Calu3 (cell line): ENCODE measurements around the gene TIRAP. TPM values are rescaled to one million over a fixed set of nuclear protein-coding genes. Genes with fewer than 3 reads are reported as not detected.
"Not testable (repeated sequence)": the region's sequence is repeated elsewhere in the genome, so short reads cannot be mapped to it uniquely, and the experiment has no call there.

Experiments
- BruUV-seq: library from RNA; stranded (reverse); fragments of 400-500 nt; replicated peaks from 2 replicates; lab custom pipeline; 2021; lab: Mats Ljungman, UMichigan
- CTCF ChIA-PET: fragments of 300-600 bp; sonication (Branson Sonifier 250); formaldehyde crosslinking; loops from one replicate; lab custom pipeline; 2022; ENCODE audit warnings: antibody characterized with exemption; lab: Charles Lee
- DNase-seq: peaks from one replicate; pipeline ENCODE4 v3.0.0; 2022
- H3K27ac Mint-ChIP-seq: one replicate; pipeline ENCODE4 v1.8.0; 2022; ENCODE audit warnings: mixed read lengths; ENCODE audit not compliant: unreplicated experiment
- H3K27me3 Mint-ChIP-seq: one replicate; pipeline ENCODE4 v1.8.0; 2022; ENCODE audit warnings: mixed read lengths; ENCODE audit not compliant: unreplicated experiment
- H3K36me3 Mint-ChIP-seq: one replicate; pipeline ENCODE4 v1.8.0; 2022; ENCODE audit warnings: mild to moderate bottlenecking, moderate library complexity, mixed read lengths; ENCODE audit not compliant: insufficient read depth, unreplicated experiment
- H3K4me1 Mint-ChIP-seq: one replicate; pipeline ENCODE4 v1.8.0; 2022; ENCODE audit warnings: mild to moderate bottlenecking, low read depth, mixed read lengths; ENCODE audit not compliant: unreplicated experiment
- H3K4me3 Mint-ChIP-seq: one replicate; pipeline ENCODE4 v1.8.0; 2022; ENCODE audit warnings: mild to moderate bottlenecking, low read depth, moderate library complexity, mixed read lengths; ENCODE audit not compliant: unreplicated experiment
- H3K9me3 Mint-ChIP-seq: one replicate; pipeline ENCODE4 v1.8.0; 2022; ENCODE audit warnings: low read depth, mixed read lengths; ENCODE audit not compliant: unreplicated experiment
- intact Hi-C: fragments of 100-400 bp; cut with micrococcal nuclease; formaldehyde crosslinking; loops from one replicate; pipeline ENCODE4 v1.10.0; 2022; ENCODE audit not compliant: unreplicated experiment
- total RNA-seq: library from RNA; stranded (reverse); gene quantifications from 2 replicates; pipeline ENCODE4 v1.2.3, GENCODE V29; 2022
- TF ChIP-seq, protein P1 (sequence below): fragments of 200-600 bp; IDR thresholded peaks from one replicate; pipeline ENCODE4 v1.8.0; 2022; ENCODE audit warnings: antibody characterized with exemption; ENCODE audit not compliant: unreplicated experiment

Gene TIRAP
- total RNA-seq, 1 experiment from 2014 or later, result 8.1 TPM

DNA sequence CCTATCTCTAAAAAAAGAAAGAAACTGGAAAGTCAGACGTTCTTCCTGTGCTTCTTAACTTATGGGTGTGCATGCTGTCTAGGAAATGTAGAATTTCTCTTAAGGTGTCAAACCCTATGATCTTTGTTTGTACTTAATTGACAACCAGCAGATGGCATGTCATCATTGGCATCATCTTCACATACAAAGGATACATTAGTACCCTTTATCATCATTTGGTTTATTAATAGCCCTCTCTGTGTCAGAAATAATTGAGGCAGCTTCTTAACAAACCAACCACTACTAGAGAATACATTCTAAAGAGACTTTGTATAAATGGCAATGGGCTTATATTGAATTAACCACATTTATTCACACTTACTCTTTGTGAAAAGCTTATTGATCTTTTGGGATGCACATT lies 28.1 kb upstream of the TIRAP start:
- no peak for DNase-seq
- Mint-ChIP-seq H3K9me3 (no peaks in the 10 kb centered on the region), H3K4me1 (no peaks in the 10 kb centered on the region), H3K4me3 (no peak overlapping the region), H3K36me3 (peaks cover 14% of the 10 kb centered on the region), H3K27me3 (no peaks in the 10 kb centered on the region), H3K27ac (no peak overlapping the region)
- BruUV-seq, result no TSS peak
- intact Hi-C loops, result no loop called here
- CTCF ChIA-PET, result no interaction called here
- TF ChIP-seq, protein P1, sequence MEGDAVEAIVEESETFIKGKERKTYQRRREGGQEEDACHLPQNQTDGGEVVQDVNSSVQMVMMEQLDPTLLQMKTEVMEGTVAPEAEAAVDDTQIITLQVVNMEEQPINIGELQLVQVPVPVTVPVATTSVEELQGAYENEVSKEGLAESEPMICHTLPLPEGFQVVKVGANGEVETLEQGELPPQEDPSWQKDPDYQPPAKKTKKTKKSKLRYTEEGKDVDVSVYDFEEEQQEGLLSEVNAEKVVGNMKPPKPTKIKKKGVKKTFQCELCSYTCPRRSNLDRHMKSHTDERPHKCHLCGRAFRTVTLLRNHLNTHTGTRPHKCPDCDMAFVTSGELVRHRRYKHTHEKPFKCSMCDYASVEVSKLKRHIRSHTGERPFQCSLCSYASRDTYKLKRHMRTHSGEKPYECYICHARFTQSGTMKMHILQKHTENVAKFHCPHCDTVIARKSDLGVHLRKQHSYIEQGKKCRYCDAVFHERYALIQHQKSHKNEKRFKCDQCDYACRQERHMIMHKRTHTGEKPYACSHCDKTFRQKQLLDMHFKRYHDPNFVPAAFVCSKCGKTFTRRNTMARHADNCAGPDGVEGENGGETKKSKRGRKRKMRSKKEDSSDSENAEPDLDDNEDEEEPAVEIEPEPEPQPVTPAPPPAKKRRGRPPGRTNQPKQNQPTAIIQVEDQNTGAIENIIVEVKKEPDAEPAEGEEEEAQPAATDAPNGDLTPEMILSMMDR, result no peak

DNA sequence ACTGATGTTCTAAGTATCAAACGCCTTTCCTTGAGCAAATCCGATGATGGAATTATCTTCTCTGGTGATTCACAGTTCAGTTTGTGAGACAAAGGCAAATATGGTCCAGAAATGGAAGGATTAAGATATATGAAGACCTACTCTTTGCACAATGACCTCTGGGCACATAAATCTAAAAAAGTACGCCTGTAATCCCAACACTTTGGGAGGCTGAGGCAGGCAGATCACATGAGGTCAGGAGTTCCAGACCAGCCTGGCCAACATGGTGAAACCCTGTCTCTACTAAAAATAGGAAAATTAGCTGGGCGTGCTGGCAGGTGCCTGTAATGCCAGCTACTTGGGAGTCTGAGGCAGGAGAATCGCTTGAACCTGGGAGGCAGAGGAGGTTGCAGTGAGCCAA lies 27.4 kb upstream of the TIRAP start:
- H3K27me3 Mint-ChIP-seq, BruUV-seq, DNase-seq, H3K27ac Mint-ChIP-seq, CTCF ChIA-PET, H3K4me3 Mint-ChIP-seq, H3K9me3 Mint-ChIP-seq, intact Hi-C loops, H3K4me1 Mint-ChIP-seq: not testable (repeated sequence)
- H3K36me3 Mint-ChIP-seq, result peaks cover 14% of the 10 kb centered on the region

- CTCF ChIA-PET, result no interaction called here
- intact Hi-C loops, result no loop called here
- Mint-ChIP-seq H3K4me3 (no peak overlapping the region), H3K9me3 (no peaks in the 10 kb centered on the region), H3K27me3 (no peaks in the 10 kb centered on the region), H3K27ac (no peak overlapping the region), H3K4me1 (no peaks in the 10 kb centered on the region), H3K36me3 (peaks cover 18% of the 10 kb centered on the region)
- DNase-seq, result no peak
- TF ChIP-seq, protein P1, result no peak
- no TSS peak for BruUV-seq
These were observed 26.7 kb upstream of the TIRAP start for GRCh38 chr11:126256216-126256615.

GRCh38 chr11:126257144-126257543 lies 25.7 kb upstream of the TIRAP start:
- no peak for DNase-seq
- peaks cover 20% of the 10 kb centered on the region for H3K36me3 Mint-ChIP-seq
- TF ChIP-seq, protein P1, result no peak
- H3K9me3 Mint-ChIP-seq, result no peaks in the 10 kb centered on the region
- no peaks in the 10 kb centered on the region for H3K27me3 Mint-ChIP-seq
- H3K27ac Mint-ChIP-seq, result no peak overlapping the region
- intact Hi-C loops, result no loop called here
- no TSS peak for BruUV-seq
- CTCF ChIA-PET, result no interaction called here
- H3K4me3 Mint-ChIP-seq, result no peak overlapping the region
- H3K4me1 Mint-ChIP-seq, result no peaks in the 10 kb centered on the region

GRCh38 chr11:126257764-126258163 lies 25.1 kb upstream of the TIRAP start:
- no TSS peak for BruUV-seq
- intact Hi-C loops, result no loop called here
- no peaks in the 10 kb centered on the region for H3K4me1 Mint-ChIP-seq
- H3K36me3 Mint-ChIP-seq, result peaks cover 20% of the 10 kb centered on the region
- TF ChIP-seq, protein P1, result no peak
- no peaks in the 10 kb centered on the region for H3K9me3 Mint-ChIP-seq
- no peak overlapping the region for H3K27ac Mint-ChIP-seq
- H3K27me3 Mint-ChIP-seq, result no peaks in the 10 kb centered on the region
- H3K4me3 Mint-ChIP-seq, result no peak overlapping the region
- no peak for DNase-seq
- CTCF ChIA-PET, result no interaction called here
